ENCODE measurements around the gene SNCB. TPM values are rescaled to one million over a fixed set of nuclear protein-coding genes. Genes with fewer than 3 reads are reported as not detected.

Gene SNCB
- total RNA-seq, 4 donors from 2014 or later: not detected

DNA sequence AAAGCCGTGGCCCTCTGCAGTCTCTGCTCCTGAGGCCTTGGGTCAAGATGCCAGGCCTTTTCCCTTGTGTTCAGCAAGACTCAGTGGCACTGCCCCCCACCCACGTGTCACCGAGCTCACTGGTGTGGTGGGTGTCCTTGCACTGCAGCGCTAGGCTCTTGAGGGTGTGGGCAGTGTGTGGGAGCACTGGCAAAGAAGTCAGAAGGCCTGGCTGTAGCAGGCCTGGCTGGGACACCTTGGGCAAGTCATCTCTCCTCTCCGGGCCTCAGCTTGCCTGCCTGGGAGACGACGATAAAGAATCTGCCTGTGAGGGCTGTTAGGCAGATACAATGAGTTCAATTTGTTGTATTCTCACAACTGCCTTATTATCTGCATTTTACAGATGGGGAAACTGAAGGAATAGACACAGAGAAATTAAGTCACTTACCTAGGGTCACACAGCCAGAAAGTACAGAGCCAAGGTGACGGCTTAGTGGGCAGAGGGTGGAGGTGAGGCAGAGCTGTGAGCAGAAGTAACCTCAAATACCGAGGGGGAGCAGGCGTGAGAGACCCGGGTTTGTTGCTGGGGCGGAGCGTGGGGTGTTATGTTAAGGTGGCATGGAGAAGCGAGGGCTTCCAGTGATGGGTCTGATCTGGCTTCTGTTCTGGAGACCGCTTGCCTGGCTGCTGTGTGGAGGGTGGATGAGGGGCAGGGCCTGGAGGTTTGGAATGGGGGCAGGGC is 18.3 kb upstream of the SNCB start:
- TF ChIP-seq POLR2A (IDR thresholded peaks at IDR 0.05): no peak
- TF ChIP-seq, protein P1, sequence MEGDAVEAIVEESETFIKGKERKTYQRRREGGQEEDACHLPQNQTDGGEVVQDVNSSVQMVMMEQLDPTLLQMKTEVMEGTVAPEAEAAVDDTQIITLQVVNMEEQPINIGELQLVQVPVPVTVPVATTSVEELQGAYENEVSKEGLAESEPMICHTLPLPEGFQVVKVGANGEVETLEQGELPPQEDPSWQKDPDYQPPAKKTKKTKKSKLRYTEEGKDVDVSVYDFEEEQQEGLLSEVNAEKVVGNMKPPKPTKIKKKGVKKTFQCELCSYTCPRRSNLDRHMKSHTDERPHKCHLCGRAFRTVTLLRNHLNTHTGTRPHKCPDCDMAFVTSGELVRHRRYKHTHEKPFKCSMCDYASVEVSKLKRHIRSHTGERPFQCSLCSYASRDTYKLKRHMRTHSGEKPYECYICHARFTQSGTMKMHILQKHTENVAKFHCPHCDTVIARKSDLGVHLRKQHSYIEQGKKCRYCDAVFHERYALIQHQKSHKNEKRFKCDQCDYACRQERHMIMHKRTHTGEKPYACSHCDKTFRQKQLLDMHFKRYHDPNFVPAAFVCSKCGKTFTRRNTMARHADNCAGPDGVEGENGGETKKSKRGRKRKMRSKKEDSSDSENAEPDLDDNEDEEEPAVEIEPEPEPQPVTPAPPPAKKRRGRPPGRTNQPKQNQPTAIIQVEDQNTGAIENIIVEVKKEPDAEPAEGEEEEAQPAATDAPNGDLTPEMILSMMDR (IDR thresholded peaks at IDR 0.05): no peak
- in situ Hi-C loops (cut with MboI; ENCODE audit: low pct_ligation_motif_present in 1 of 4, low pct_unique_long_range_greater_than_20kb in 1 of 4, low sequenced_read_pairs in 3 of 4) (no loop called here), intact Hi-C loops (cut with DNase I; ENCODE audit: low total_unique reads) (no loop called here)
- H3K4me3 ChIP-seq: peak overlapping the region in 2 of 4 donors; percentile 59 to 83
- H3K36me3 ChIP-seq: no peaks in the 10 kb centered on the region
- peak overlapping the region in 3 of 4 donors; percentile 82 to 89 (median 84) for H3K27ac ChIP-seq
- WGBS, 2 donors (ENCODE audit: low coverage in 1 of 2): 74 to 93% methylated on average over 2 to 15 of the region's 15 CpGs
- H3K27me3 ChIP-seq: no peaks in the 10 kb centered on the region
- peaks cover 9 to 20% (median 17%) of the 10 kb centered on the region in 4 donors for H3K4me1 ChIP-seq
- no peaks in the 10 kb centered on the region for H3K9me3 ChIP-seq
- no peak for DNase-seq

- Histone ChIP-seq H3K4me1 (peaks cover 9 to 20% (median 17%) of the 10 kb centered on the region in 4 donors), H3K36me3 (no peaks in the 10 kb centered on the region), H3K27ac (peak overlapping the region; percentile 73 to 89 (median 83)), H3K9me3 (no peaks in the 10 kb centered on the region), H3K27me3 (no peaks in the 10 kb centered on the region), H3K4me3 (peak overlapping the region; percentile 47 to 89 (median 71))
- TF ChIP-seq, protein P1 (IDR thresholded peaks at IDR 0.05): no peak
- TF ChIP-seq POLR2AphosphoS5 (IDR thresholded peaks at IDR 0.05) (no peak), EP300 (IDR thresholded peaks at IDR 0.05; ENCODE audit: low read depth) (no peak), POLR2A (IDR thresholded peaks at IDR 0.05) (no peak)
- peak; percentile 77 for DNase-seq
- in situ Hi-C loops (cut with MboI; ENCODE audit: low pct_ligation_motif_present in 1 of 4, low pct_unique_long_range_greater_than_20kb in 1 of 4, low sequenced_read_pairs in 3 of 4): no loop called here
- intact Hi-C loops (cut with DNase I; ENCODE audit: low total_unique reads): no loop called here
- 8% methylated on average over 18 of the region's 20 CpGs; no CpG with 5 or more reads in 1 of the 2 donors for WGBS, 2 donors (ENCODE audit: low coverage in 1 of 2)
These were observed 17.6 kb upstream of the SNCB start for GRCh38 chr5:176647843-176648473.

DNA sequence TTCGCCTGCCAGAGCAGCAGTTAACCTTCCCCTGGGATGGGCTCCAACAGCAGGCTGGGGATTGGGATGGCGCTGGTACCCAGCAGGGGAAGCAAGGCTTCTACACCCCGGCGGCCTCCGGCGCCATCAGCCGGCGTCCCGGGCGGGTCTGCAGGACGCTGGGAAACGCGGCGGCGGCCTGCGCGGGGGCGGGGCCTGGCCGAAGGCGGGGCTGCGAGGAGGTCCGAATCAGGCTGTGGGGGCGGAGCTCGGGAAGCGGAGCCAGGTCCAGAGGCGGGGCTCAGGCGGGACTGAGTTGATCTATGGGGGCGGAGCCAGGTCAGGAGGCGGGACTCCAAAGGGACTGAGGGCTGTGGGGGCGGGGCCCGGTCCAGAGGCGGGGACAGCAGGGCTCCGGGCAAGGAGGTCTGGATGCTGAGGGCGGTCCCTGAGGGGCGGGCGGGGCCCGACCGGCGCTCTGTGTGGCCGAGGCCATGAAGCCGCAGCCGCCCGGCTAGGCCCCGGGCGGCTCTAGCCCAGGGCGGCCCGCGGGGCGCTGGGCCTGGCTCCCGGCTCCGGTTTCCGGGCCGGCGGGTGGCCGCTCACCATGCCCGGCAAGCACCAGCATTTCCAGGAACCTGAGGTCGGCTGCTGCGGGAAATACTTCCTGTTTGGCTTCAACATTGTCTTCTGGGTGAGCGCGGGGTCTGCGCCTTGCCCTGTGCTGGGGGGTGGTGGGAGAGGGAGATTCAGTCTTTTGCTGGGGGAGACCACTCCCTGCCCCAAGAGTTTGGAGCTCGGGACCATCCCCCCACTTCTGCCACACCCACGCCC is 16.9 kb upstream of the SNCB start, which contains the start of gene TSPAN17:
TSPAN17 (plus strand) TSS at position 455 of the 813 bp plus-strand sequence; CDS start at position 587, 132 bp downstream.
- TF ChIP-seq POLR2AphosphoS5 (IDR thresholded peaks at IDR 0.05): peak; percentile 34 to 74 (median 59)
- TF ChIP-seq EP300 (IDR thresholded peaks at IDR 0.05; ENCODE audit: low read depth): no peak
- TF ChIP-seq POLR2A (IDR thresholded peaks at IDR 0.05): peak; percentile 47
- TF ChIP-seq, protein P1 (IDR thresholded peaks at IDR 0.05): peak in 2 of 5 experiments; percentile 15
- no peaks in the 10 kb centered on the region for H3K9me3 ChIP-seq
- intact Hi-C loops (cut with DNase I; ENCODE audit: low total_unique reads) (no loop called here), in situ Hi-C loops (cut with MboI; ENCODE audit: low pct_ligation_motif_present in 1 of 4, low pct_unique_long_range_greater_than_20kb in 1 of 4, low sequenced_read_pairs in 3 of 4) (no loop called here)
- H3K27me3 ChIP-seq: no peaks in the 10 kb centered on the region
- peaks cover 9 to 20% (median 17%) of the 10 kb centered on the region in 4 donors for H3K4me1 ChIP-seq
- WGBS, 2 donors (ENCODE audit: low coverage in 1 of 2): 0% methylated on average over 46 of the region's 63 CpGs; no CpG with 5 or more reads in 1 of the 2 donors
- peak within 1 kb of the TSS; percentile 73 to 89 (median 85) for H3K27ac ChIP-seq
- peak within 1 kb of the TSS; percentile 47 to 89 (median 71) for H3K4me3 ChIP-seq
- peak; percentile 100 for DNase-seq
- H3K36me3 ChIP-seq: no peaks in the 10 kb centered on the region

DNA sequence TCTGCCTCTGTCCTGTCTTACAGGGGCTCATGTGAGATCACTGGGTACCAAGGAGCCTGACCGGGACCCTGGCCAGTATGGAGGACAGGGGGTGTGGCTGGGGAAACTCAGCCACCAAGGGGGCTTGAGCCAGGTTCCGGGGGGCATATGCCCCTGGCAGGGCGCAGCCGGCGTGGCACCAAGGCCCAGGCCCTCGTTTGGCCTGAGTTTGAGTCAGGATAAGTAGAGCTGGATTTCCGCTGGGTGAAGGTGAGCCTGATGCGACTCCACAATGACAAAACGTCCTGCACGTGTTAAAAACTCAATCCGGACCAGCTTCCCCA is 16.3 kb upstream of the SNCB start:
- TF ChIP-seq POLR2A (IDR thresholded peaks at IDR 0.05) (no peak), EP300 (IDR thresholded peaks at IDR 0.05; ENCODE audit: low read depth) (no peak), POLR2AphosphoS5 (IDR thresholded peaks at IDR 0.05) (no peak)
- TF ChIP-seq, protein P1 (IDR thresholded peaks at IDR 0.05): no peak
- Histone ChIP-seq H3K27me3 (no peaks in the 10 kb centered on the region), H3K36me3 (no peaks in the 10 kb centered on the region), H3K4me1 (peaks cover 9 to 20% (median 17%) of the 10 kb centered on the region in 4 donors), H3K9me3 (no peaks in the 10 kb centered on the region), H3K27ac (peak overlapping the region; percentile 54 to 89 (median 80)), H3K4me3 (peak overlapping the region; percentile 18 to 83 (median 40))
- 14% methylated on average over 11 of the region's 11 CpGs; no CpG with 5 or more reads in 1 of the 2 donors for WGBS, 2 donors (ENCODE audit: low coverage in 1 of 2)
- in situ Hi-C loops (cut with MboI; ENCODE audit: low pct_ligation_motif_present in 1 of 4, low pct_unique_long_range_greater_than_20kb in 1 of 4, low sequenced_read_pairs in 3 of 4): no loop called here
- intact Hi-C loops (cut with DNase I; ENCODE audit: low total_unique reads): no loop called here
- no peak for DNase-seq
